AG10803 (cell line): Measurements from ENCODE around the gene SH2D3C.
A peak's percentile ranks its signal among the peaks of the same experiment; 100 is the strongest.

Experiments
- DNase-seq: peaks from one replicate; pipeline ENCODE4 v3.0.0; 2010; ENCODE audit warnings: low read depth
- H3K4me3 ChIP-seq: 2 replicates; pipeline ENCODE4 v1.5.1; 2011; ENCODE audit warnings: mild to moderate bottlenecking, low read length, control low read depth
- CTCF ChIP-seq: conservative IDR thresholded peaks from 2 replicates; pipeline ENCODE4 v1.5.1; 2011; ENCODE audit warnings: mild to moderate bottlenecking, low read length, control low read depth, inconsistent platforms

The SH2D3C gene

GRCh38 chr9:127778280-127779135, at the start of gene SH2D3C:
TSS of gene SH2D3C (minus strand) at chr9:127778666. CDS start at chr9:127778627, 39 bp downstream.
- no peak for DNase-seq
- no peak for TF ChIP-seq CTCF
- no peak within 1 kb of the TSS for H3K4me3 ChIP-seq

GRCh38 chr9:127826253-127826913, 47.9 kb upstream of the SH2D3C start:
- no peak for TF ChIP-seq CTCF
- no peak overlapping the region for H3K4me3 ChIP-seq
- DNase-seq: no peak

- DNase-seq: no peak
- 0 out of 2 replicates have a peak, but pooled peaks have one; percentile 12 for TF ChIP-seq CTCF
- H3K4me3 ChIP-seq: no peak overlapping the region
Observed at GRCh38 chr9:127825319-127826051, 47.0 kb upstream of the SH2D3C start.

- no peak for TF ChIP-seq CTCF
- H3K4me3 ChIP-seq: no peak overlapping the region
- DNase-seq: no peak
Observed at GRCh38 chr9:127822108-127822507, 43.6 kb upstream of the SH2D3C start.

- no peak for TF ChIP-seq CTCF
- no peak overlapping the region for H3K4me3 ChIP-seq
- no peak for DNase-seq
Observed at GRCh38 chr9:127818574-127818973, 40.1 kb upstream of the SH2D3C start.

- H3K4me3 ChIP-seq: no peak overlapping the region
- DNase-seq: no peak
- no peak for TF ChIP-seq CTCF
Observed at GRCh38 chr9:127817881-127818434, 39.5 kb upstream of the SH2D3C start.
